ENCODE results near the gene TOB1. TPM values are rescaled to one million over a fixed set of nuclear protein-coding genes. Genes with fewer than 3 reads are reported as not detected.
"Not testable (repeated sequence)": the region's sequence is repeated elsewhere in the genome, so short reads cannot be mapped to it uniquely, and the experiment has no call there.

The TOB1 gene
- total and polyA plus RNA-seq, 12 donors = 15.6 to 134 (median 97.8) TPM

DNA sequence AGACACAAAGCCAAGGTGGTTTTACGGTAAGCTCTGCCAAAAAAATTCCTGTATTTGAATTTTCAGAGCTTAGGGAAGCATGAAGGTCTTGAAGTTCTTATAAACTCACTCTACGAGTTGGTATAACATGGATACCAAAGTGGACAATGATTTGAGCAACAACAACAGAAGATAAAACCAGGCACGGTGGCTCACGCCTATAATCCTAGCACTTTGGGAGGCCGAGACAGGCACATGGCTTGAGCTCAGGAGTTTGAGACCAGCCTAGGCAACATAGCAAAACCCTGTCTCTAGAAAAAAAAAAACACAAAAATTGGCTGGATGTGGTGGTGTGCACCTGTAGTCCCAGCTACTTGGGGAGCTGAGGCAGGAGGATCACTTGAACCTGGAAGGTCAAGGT lies 12.9 kb upstream of the TOB1 start:
- Histone ChIP-seq H3K36me3 (no peaks in the 10 kb centered on the region), H3K9me3 (peaks cover 0 to 12% (median 0%) of the 10 kb centered on the region in 11 donors), H3K4me1 (peaks cover 0 to 5% (median 0%) of the 10 kb centered on the region in 9 donors), H3K27me3 (no peaks in the 10 kb centered on the region), H3K4me3 (no peak overlapping the region), H3K27ac (no peak overlapping the region)
- no peak for DNase-seq
- intact Hi-C loops (cut with DNase I) = no loop called here
- TF ChIP-seq, protein P1, sequence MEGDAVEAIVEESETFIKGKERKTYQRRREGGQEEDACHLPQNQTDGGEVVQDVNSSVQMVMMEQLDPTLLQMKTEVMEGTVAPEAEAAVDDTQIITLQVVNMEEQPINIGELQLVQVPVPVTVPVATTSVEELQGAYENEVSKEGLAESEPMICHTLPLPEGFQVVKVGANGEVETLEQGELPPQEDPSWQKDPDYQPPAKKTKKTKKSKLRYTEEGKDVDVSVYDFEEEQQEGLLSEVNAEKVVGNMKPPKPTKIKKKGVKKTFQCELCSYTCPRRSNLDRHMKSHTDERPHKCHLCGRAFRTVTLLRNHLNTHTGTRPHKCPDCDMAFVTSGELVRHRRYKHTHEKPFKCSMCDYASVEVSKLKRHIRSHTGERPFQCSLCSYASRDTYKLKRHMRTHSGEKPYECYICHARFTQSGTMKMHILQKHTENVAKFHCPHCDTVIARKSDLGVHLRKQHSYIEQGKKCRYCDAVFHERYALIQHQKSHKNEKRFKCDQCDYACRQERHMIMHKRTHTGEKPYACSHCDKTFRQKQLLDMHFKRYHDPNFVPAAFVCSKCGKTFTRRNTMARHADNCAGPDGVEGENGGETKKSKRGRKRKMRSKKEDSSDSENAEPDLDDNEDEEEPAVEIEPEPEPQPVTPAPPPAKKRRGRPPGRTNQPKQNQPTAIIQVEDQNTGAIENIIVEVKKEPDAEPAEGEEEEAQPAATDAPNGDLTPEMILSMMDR (IDR thresholded peaks at IDR 0.05) = no peak
- no peak for ATAC-seq
- 93 to 95% methylated on average over 5 of the region's 5 CpGs for WGBS, 2 donors

- H3K9me3 ChIP-seq = peaks cover 0 to 12% (median 0%) of the 10 kb centered on the region in 11 donors
- ATAC-seq = no peak
- H3K27ac ChIP-seq = no peak overlapping the region
- H3K4me3 ChIP-seq = no peak overlapping the region
- TF ChIP-seq, protein P1 (IDR thresholded peaks at IDR 0.05) = no peak
- no peaks in the 10 kb centered on the region for H3K27me3 ChIP-seq
- DNase-seq = no peak
- H3K36me3 ChIP-seq = no peaks in the 10 kb centered on the region
- 96 to 100% methylated on average over 1 of the region's 1 CpG for WGBS, 2 donors
- H3K4me1 ChIP-seq = peaks cover 0 to 5% (median 3%) of the 10 kb centered on the region in 9 donors
- intact Hi-C loops (cut with DNase I) = no loop called here
Measured at GRCh38 chr17:50877838-50878237, 11.7 kb upstream of the TOB1 start.

DNA sequence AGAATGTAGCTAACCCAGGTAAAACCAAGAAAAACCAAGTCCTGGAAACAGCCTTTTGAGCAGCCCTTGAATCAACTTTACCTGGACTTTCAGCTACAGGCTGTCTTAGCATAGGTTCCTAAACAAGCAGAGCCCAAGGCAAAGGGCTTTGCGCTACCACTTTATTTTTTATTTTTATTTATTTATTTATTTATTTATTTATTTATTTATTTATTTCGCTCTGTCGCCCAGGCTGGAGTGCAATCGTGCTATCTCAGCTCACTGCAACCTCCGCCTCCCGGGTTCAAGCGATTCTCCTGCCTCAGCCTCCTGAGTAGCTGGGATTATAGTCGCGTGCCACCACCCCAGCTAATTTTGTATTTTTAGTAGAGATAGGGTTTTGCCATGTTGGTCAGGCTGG lies 10.9 kb upstream of the TOB1 start:
- H3K4me1 ChIP-seq = peaks cover 0 to 13% (median 10%) of the 10 kb centered on the region in 9 donors
- H3K9me3 ChIP-seq = peaks cover 0 to 12% (median 0%) of the 10 kb centered on the region in 11 donors
- H3K36me3 ChIP-seq; intact Hi-C loops (cut with DNase I); H3K4me3 ChIP-seq; H3K27me3 ChIP-seq; H3K27ac ChIP-seq; DNase-seq; ATAC-seq: not testable (repeated sequence)
- 97 to 99% methylated on average over 9 of the region's 9 CpGs for WGBS, 2 donors

- Histone ChIP-seq H3K27me3 (no peaks in the 10 kb centered on the region), H3K4me1 (peaks cover 0 to 27% (median 14%) of the 10 kb centered on the region in 9 donors), H3K27ac (no peak overlapping the region), H3K4me3 (no peak overlapping the region), H3K9me3 (peaks cover 0 to 10% (median 0%) of the 10 kb centered on the region in 11 donors), H3K36me3 (no peaks in the 10 kb centered on the region)
- ATAC-seq = no peak
- intact Hi-C loops (cut with DNase I) = no loop called here
- 61 to 65% methylated on average over 2 of the region's 2 CpGs for WGBS, 2 donors
- TF ChIP-seq, protein P1 (IDR thresholded peaks at IDR 0.05) = no peak
- no peak for DNase-seq
Measured at GRCh38 chr17:50875074-50875473, 8.9 kb upstream of the TOB1 start.

GRCh38 chr17:50872710-50873424 lies 6.7 kb upstream of the TOB1 start:
- WGBS, 2 donors = 26 to 27% methylated on average over 4 of the region's 4 CpGs
- Histone ChIP-seq H3K27me3 (no peaks in the 10 kb centered on the region), H3K4me1 (peaks cover 0 to 37% (median 26%) of the 10 kb centered on the region in 9 donors), H3K9me3 (no peaks in the 10 kb centered on the region), H3K4me3 (no peak overlapping the region), H3K27ac (peak overlapping the region in 5 of 10 donors; percentile 13 to 52 (median 27)), H3K36me3 (no peaks in the 10 kb centered on the region)
- TF ChIP-seq, protein P1 (IDR thresholded peaks at IDR 0.05) = no peak
- peak in 5 of 8 donors; percentile 39 to 65 (median 59) for ATAC-seq
- DNase-seq = no peak
- intact Hi-C loops (cut with DNase I) = no loop called here

Data from heart right ventricle (tissue), 16 donors.